ENCODE measurements around the gene SLC27A6. TPM values are rescaled to one million over a fixed set of nuclear protein-coding genes. Genes with fewer than 3 reads are reported as not detected.

SLC27A6 gene
- total RNA-seq, 1 experiment from 2014 or later, result not detected

- H3K4me3 ChIP-seq (ENCODE audit: low read depth in 2 of 2, low read length in 2 of 2), result no peak overlapping the region
- no peaks in the 10 kb centered on the region for H3K4me1 ChIP-seq (ENCODE audit: control insufficient read depth, insufficient read depth, low read length)
- no peaks in the 10 kb centered on the region for H3K36me3 ChIP-seq (ENCODE audit: control insufficient read depth, insufficient read depth, low read length)
- ChIA-PET POLR2A (no interaction called here), CTCF (no interaction called here)
- H3K27ac ChIP-seq (ENCODE audit: low read length), result no peak overlapping the region
- TF ChIP-seq REST (IDR thresholded peaks at IDR 0.05; ENCODE audit: insufficient read depth in 1 of 2, low read depth in 2 of 2, low read length in 1 of 2) (no peak), POLR2AphosphoS5 (IDR thresholded peaks at IDR 0.05; ENCODE audit: low read depth, low read length) (no peak), TCF7L2 (IDR thresholded peaks at IDR 0.05; ENCODE audit: low read depth, low read length) (no peak), SIN3A (IDR thresholded peaks at IDR 0.05; ENCODE audit: borderline replicate concordance, insufficient read depth, low read depth, low read length) (no peak), CTCF (IDR thresholded peaks at IDR 0.05) (no peak)
- ATAC-seq (no peak), DNase-seq (ENCODE audit: low read depth, low spot score) (no peak)
- no peaks in the 10 kb centered on the region for H3K9me3 ChIP-seq (ENCODE audit: control insufficient read depth, insufficient read depth, low read depth, low read length)
- in situ Hi-C loops (cut with HindIII; ENCODE audit: low pct_unique_long_range_greater_than_20kb, low sequenced_read_pairs), result no loop called here
- intact Hi-C loops (cut with micrococcal nuclease; ENCODE audit: unreplicated experiment), result no loop called here
- BruUV-seq (replicated peaks), result no TSS peak
- H3K27me3 ChIP-seq (ENCODE audit: control insufficient read depth, insufficient read depth, low read length), result no peaks in the 10 kb centered on the region
These were observed 57.3 kb downstream of the SLC27A6 start for GRCh38 chr5:129022599-129022998.

GRCh38 chr5:129027260-129027659 lies 62.0 kb downstream of the SLC27A6 start:
- TF ChIP-seq CTCF (IDR thresholded peaks at IDR 0.05), result no peak
- TF ChIP-seq SIN3A (IDR thresholded peaks at IDR 0.05; ENCODE audit: borderline replicate concordance, insufficient read depth, low read depth, low read length), result no peak
- TF ChIP-seq TCF7L2 (IDR thresholded peaks at IDR 0.05; ENCODE audit: low read depth, low read length), result no peak
- TF ChIP-seq REST (IDR thresholded peaks at IDR 0.05; ENCODE audit: insufficient read depth in 1 of 2, low read depth in 2 of 2, low read length in 1 of 2), result no peak
- TF ChIP-seq POLR2AphosphoS5 (IDR thresholded peaks at IDR 0.05; ENCODE audit: low read depth, low read length), result no peak
- in situ Hi-C loops (cut with HindIII; ENCODE audit: low pct_unique_long_range_greater_than_20kb, low sequenced_read_pairs) (no loop called here), intact Hi-C loops (cut with micrococcal nuclease; ENCODE audit: unreplicated experiment) (no loop called here)
- no TSS peak for BruUV-seq (replicated peaks)
- CTCF ChIA-PET, result interaction anchor here (0.6 kb wide), 1 partner anchor 744 kb away, joined by 3 read pairs; no protein-coding TSS in a partner anchor
- no peak overlapping the region for H3K27ac ChIP-seq (ENCODE audit: low read length)
- ATAC-seq (no peak), DNase-seq (ENCODE audit: low read depth, low spot score) (no peak)
- no peak overlapping the region for H3K4me3 ChIP-seq (ENCODE audit: low read depth in 2 of 2, low read length in 2 of 2)
- H3K36me3 ChIP-seq (ENCODE audit: control insufficient read depth, insufficient read depth, low read length), result no peaks in the 10 kb centered on the region
- no peaks in the 10 kb centered on the region for H3K4me1 ChIP-seq (ENCODE audit: control insufficient read depth, insufficient read depth, low read length)
- POLR2A ChIA-PET, result no interaction called here
- H3K27me3 ChIP-seq (ENCODE audit: control insufficient read depth, insufficient read depth, low read length), result no peaks in the 10 kb centered on the region
- H3K9me3 ChIP-seq (ENCODE audit: control insufficient read depth, insufficient read depth, low read depth, low read length), result no peaks in the 10 kb centered on the region
